Lower lobe of right lung (tissue), 2 donors: ENCODE measurements around the gene ALOX5AP. TPM values are rescaled to one million over a fixed set of nuclear protein-coding genes. Genes with fewer than 3 reads are reported as not detected.

Source experiments
- ATAC-seq, 2 donors: fragments of 200-7000 bp; cut with Tn5 transposase; one replicate each; pipeline ENCODE4 v1.9.1; 2020 to 2022; ENCODE audit warnings: mild to moderate bottlenecking in 2 of 2, moderate library complexity in 2 of 2
- DNase-seq: peaks from one replicate; pipeline ENCODE4 v3.0.0-alpha.2; 2020
- H3K27ac ChIP-seq: fragments of 200-600 bp; one replicate; pipeline ENCODE4 v1.8.0; 2022
- H3K27me3 ChIP-seq: fragments of 200-600 bp; one replicate; pipeline ENCODE4 v1.8.0; 2022; ENCODE audit warnings: low read depth
- H3K36me3 ChIP-seq: fragments of 200-600 bp; one replicate; pipeline ENCODE4 v1.8.0; 2022; ENCODE audit warnings: mild to moderate bottlenecking
- H3K4me1 ChIP-seq: fragments of 200-600 bp; one replicate; pipeline ENCODE4 v1.8.0; 2022
- H3K4me3 ChIP-seq: fragments of 200-600 bp; one replicate; pipeline ENCODE4 v1.8.0; 2022; ENCODE audit warnings: mild to moderate bottlenecking
- H3K9me3 ChIP-seq: fragments of 200-600 bp; one replicate; pipeline ENCODE4 v1.8.0; 2022
- CTCF ChIP-seq: fragments of 200-600 bp; IDR thresholded peaks from one replicate; pipeline ENCODE4 v1.8.0; 2022; ENCODE audit warnings: antibody characterized with exemption, mild to moderate bottlenecking
- intact Hi-C: fragments of 100-400 bp; cut with DNase I; formaldehyde crosslinking; loops from one replicate; pipeline ENCODE4 v1.11.0; 2022
- total RNA-seq: library from RNA; stranded (reverse); fragmentation: NEBNext Ultra II Directional; extraction: Animal tissue kit (Norgen Biotek cat#: 25700); gene quantifications from one replicate; pipeline ENCODE4 v1.2.1, GENCODE V29; 2021
- donor health status: DM: no; HTN: yes; CAD: no; lungs with severe emphysema.

The ALOX5AP gene
- total RNA-seq, 1 donor from 2014 or later = 311 TPM

- no peak overlapping the region for H3K27ac ChIP-seq
- H3K36me3 ChIP-seq = no peaks in the 10 kb centered on the region
- H3K4me1 ChIP-seq = no peaks in the 10 kb centered on the region
- H3K4me3 ChIP-seq = no peak overlapping the region
- TF ChIP-seq CTCF = no peak
- intact Hi-C loops = no loop called here
- DNase-seq (peak; percentile 77), ATAC-seq (peak; percentile 81 to 88)
- H3K27me3 ChIP-seq = no peaks in the 10 kb centered on the region
- H3K9me3 ChIP-seq = no peaks in the 10 kb centered on the region
Observed at GRCh38 chr13:30785191-30785850, 50.0 kb downstream of the ALOX5AP start.

GRCh38 chr13:30786648-30787047 lies 51.3 kb downstream of the ALOX5AP start:
- peaks cover 1% of the 10 kb centered on the region for H3K4me1 ChIP-seq
- ATAC-seq (no peak), DNase-seq (no peak)
- H3K27ac ChIP-seq = no peak overlapping the region
- H3K9me3 ChIP-seq = no peaks in the 10 kb centered on the region
- H3K36me3 ChIP-seq = no peaks in the 10 kb centered on the region
- H3K27me3 ChIP-seq = no peaks in the 10 kb centered on the region
- intact Hi-C loops = no loop called here
- H3K4me3 ChIP-seq = no peak overlapping the region
- no peak for TF ChIP-seq CTCF

- Histone ChIP-seq H3K36me3 (no peaks in the 10 kb centered on the region), H3K9me3 (no peaks in the 10 kb centered on the region), H3K27ac (no peak overlapping the region), H3K27me3 (no peaks in the 10 kb centered on the region), H3K4me1 (peaks cover 13% of the 10 kb centered on the region), H3K4me3 (no peak overlapping the region)
- intact Hi-C loops = no loop called here
- DNase-seq = no peak
- TF ChIP-seq CTCF = no peak
- ATAC-seq = no peak
Observed at GRCh38 chr13:30787738-30788525, 52.6 kb downstream of the ALOX5AP start.

- Histone ChIP-seq H3K36me3 (no peaks in the 10 kb centered on the region), H3K27me3 (no peaks in the 10 kb centered on the region), H3K9me3 (no peaks in the 10 kb centered on the region), H3K27ac (no peak overlapping the region), H3K4me3 (no peak overlapping the region), H3K4me1 (peaks cover 15% of the 10 kb centered on the region)
- TF ChIP-seq CTCF = no peak
- ATAC-seq = no peak
- DNase-seq = no peak
- intact Hi-C loops = no loop called here
Observed at GRCh38 chr13:30789166-30789862, 54.0 kb downstream of the ALOX5AP start.

GRCh38 chr13:30790592-30790991 lies 55.2 kb downstream of the ALOX5AP start:
- peak; percentile 27 to 57 for ATAC-seq
- H3K4me1 ChIP-seq = peaks cover 15% of the 10 kb centered on the region
- H3K4me3 ChIP-seq = no peak overlapping the region
- TF ChIP-seq CTCF = no peak
- H3K27ac ChIP-seq = no peak overlapping the region
- H3K9me3 ChIP-seq = no peaks in the 10 kb centered on the region
- intact Hi-C loops = no loop called here
- no peaks in the 10 kb centered on the region for H3K36me3 ChIP-seq
- DNase-seq = no peak
- no peaks in the 10 kb centered on the region for H3K27me3 ChIP-seq
